Gastroesophageal sphincter (tissue), 4 donors: Measurements from ENCODE around the gene RHOA. TPM values are rescaled to one million over a fixed set of nuclear protein-coding genes. Genes with fewer than 3 reads are reported as not detected.
"Not testable (repeated sequence)": the region's sequence is repeated elsewhere in the genome, so short reads cannot be mapped to it uniquely, and the experiment has no call there.

ENCODE experiments used
- ATAC-seq: fragments of 150-250 bp; one replicate; pipeline ENCODE4 v1.9.1; 2016; ENCODE audit warnings: mild to moderate bottlenecking, moderate library complexity
- H3K27ac ChIP-seq, 4 donors: fragments of 200-600 bp; sonication (generic) in 3 of 4; 1 replicate in 3 of 4; 2 replicates in 1 of 4; pipeline ENCODE4 v1.5.1; 2016 to 2019
- H3K27me3 ChIP-seq: fragments of 200-600 bp; sonication (generic); one replicate; pipeline ENCODE4 v1.5.1; 2019
- H3K36me3 ChIP-seq, 2 donors: fragments of 200-600 bp; sonication (generic); one replicate each; pipeline ENCODE4 v1.5.1; 2019; ENCODE audit warnings: control low read depth in 1 of 2
- H3K4me1 ChIP-seq, 3 donors: fragments of 200-600 bp; sonication (generic); 1 replicate in 2 of 3; 2 replicates in 1 of 3; pipeline ENCODE4 v1.5.1; 2016 to 2019; ENCODE audit warnings: control low read depth in 2 of 3
- H3K4me3 ChIP-seq, 2 donors: fragments of 200-600 bp; sonication (generic); one replicate each; pipeline ENCODE4 v1.5.1; 2019; ENCODE audit warnings: mild to moderate bottlenecking in 1 of 2, moderate library complexity in 1 of 2
- H3K9me3 ChIP-seq, 3 donors: fragments of 200-600 bp; sonication (generic); one replicate each; pipeline ENCODE4 v1.5.1; 2017 to 2019; ENCODE audit warnings: control low read depth in 2 of 3
- EP300 ChIP-seq: sonication (generic); formaldehyde crosslinking; IDR thresholded peaks from one replicate; pipeline ENCODE4 v1.6.1; 2017; ENCODE audit warnings: antibody characterized with exemption, mild to moderate bottlenecking
- POLR2A ChIP-seq, 2 donors: fragments of 450-650 bp; IDR thresholded peaks; one replicate each; pipeline ENCODE4 v1.6.1; 2017; ENCODE audit warnings: antibody characterized with exemption in 2 of 2, mild to moderate bottlenecking in 2 of 2, moderate library complexity in 1 of 2
- POLR2AphosphoS5 ChIP-seq: sonication (generic); formaldehyde crosslinking; IDR thresholded peaks from one replicate; pipeline ENCODE4 v1.6.1; 2017; ENCODE audit warnings: antibody characterized with exemption
- WGBS, 2 donors: methylation state at CpG; one replicate each; pipeline ENCODE4 v1.1.5; 2018; ENCODE audit warnings: low coverage in 1 of 2; 5-methylcytosine and 5-hydroxymethylcytosine counted together
- total RNA-seq, 4 donors: library from RNA; depleted of rRNA; stranded (reverse); fragments of >200 nt; gene quantifications; one replicate each; pipeline ENCODE4 v1.1.0, GENCODE V29; 2016
- TF ChIP-seq, protein P1 (sequence below), 4 experiments: fragments of 200-600 bp in 2 of 4; fragments of 450-650 bp in 2 of 4; sonication (generic) in 1 of 4; IDR thresholded peaks; one replicate each; pipeline ENCODE4 v1.5.1; 2017 to 2019; ENCODE audit warnings: antibody characterized with exemption in 4 of 4, mild to moderate bottlenecking in 2 of 4, moderate library complexity in 2 of 4

Gene RHOA
- total RNA-seq, 4 donors from 2014 or later = 401 to 524 (median 476) TPM

DNA sequence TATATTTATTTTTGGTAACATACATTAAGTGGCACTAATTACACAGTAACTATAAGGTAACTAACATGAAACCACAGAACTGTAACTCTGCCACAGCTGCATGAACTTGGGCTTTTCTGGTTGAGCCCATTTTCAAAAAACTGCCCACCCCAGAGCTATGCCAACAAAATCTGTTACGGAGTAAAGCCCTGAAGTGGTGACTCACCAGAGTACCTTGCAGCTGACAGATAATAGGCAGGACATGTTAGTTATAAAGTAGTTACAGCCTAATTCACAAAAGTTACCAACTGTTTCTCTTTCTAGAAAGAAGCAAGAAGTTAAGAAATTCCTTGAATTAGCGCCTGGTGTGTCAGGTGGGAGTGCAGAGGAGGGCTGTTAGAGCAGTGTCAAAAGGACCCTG, 52.2 kb downstream of the RHOA start:
- H3K36me3 ChIP-seq = peaks cover 0 to 73% of the 10 kb centered on the region in 2 donors
- H3K4me3 ChIP-seq = no peak overlapping the region
- no peaks in the 10 kb centered on the region for H3K9me3 ChIP-seq
- WGBS, 2 donors = 58 to 70% methylated on average over 2 of the region's 2 CpGs
- H3K4me1 ChIP-seq = peaks cover 0 to 48% (median 11%) of the 10 kb centered on the region in 3 donors
- H3K27me3 ChIP-seq = no peaks in the 10 kb centered on the region
- no peak for ATAC-seq
- peak overlapping the region in 2 of 4 donors; percentile 92 to 94 for H3K27ac ChIP-seq
- TF ChIP-seq, protein P1, sequence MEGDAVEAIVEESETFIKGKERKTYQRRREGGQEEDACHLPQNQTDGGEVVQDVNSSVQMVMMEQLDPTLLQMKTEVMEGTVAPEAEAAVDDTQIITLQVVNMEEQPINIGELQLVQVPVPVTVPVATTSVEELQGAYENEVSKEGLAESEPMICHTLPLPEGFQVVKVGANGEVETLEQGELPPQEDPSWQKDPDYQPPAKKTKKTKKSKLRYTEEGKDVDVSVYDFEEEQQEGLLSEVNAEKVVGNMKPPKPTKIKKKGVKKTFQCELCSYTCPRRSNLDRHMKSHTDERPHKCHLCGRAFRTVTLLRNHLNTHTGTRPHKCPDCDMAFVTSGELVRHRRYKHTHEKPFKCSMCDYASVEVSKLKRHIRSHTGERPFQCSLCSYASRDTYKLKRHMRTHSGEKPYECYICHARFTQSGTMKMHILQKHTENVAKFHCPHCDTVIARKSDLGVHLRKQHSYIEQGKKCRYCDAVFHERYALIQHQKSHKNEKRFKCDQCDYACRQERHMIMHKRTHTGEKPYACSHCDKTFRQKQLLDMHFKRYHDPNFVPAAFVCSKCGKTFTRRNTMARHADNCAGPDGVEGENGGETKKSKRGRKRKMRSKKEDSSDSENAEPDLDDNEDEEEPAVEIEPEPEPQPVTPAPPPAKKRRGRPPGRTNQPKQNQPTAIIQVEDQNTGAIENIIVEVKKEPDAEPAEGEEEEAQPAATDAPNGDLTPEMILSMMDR (IDR thresholded peaks at IDR 0.05) = no peak
- TF ChIP-seq EP300 = no peak
- TF ChIP-seq POLR2AphosphoS5 = no peak
- TF ChIP-seq POLR2A (IDR thresholded peaks at IDR 0.05) = no peak

DNA sequence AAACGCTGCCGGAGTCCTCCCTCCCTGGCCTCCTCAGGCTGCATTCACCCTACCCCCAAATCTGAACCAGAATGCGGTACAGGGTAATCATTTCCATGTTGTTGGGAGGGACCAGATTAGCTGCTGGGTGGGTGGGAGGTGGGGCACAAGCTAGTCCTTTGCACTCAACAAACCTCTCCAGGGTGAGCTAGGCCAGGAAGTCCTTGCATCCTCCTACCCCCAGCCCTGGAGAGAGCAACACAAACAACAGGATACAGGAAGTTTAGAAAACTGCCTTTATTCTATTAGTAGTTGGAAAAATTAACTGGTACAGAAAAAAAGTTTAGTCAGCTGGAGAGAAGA, 52.9 kb downstream of the RHOA start:
- Histone ChIP-seq H3K36me3 (peaks cover 0 to 66% of the 10 kb centered on the region in 2 donors), H3K27me3 (no peaks in the 10 kb centered on the region), H3K9me3 (no peaks in the 10 kb centered on the region), H3K4me3 (peak overlapping the region in 1 of 2 donors; percentile 73), H3K27ac (peak overlapping the region; percentile 88 to 94 (median 91)), H3K4me1 (peaks cover 0 to 48% (median 11%) of the 10 kb centered on the region in 3 donors)
- TF ChIP-seq POLR2AphosphoS5 (no peak), EP300 (no peak), POLR2A (IDR thresholded peaks at IDR 0.05) (no peak)
- TF ChIP-seq, protein P1 (IDR thresholded peaks at IDR 0.05) = no peak
- ATAC-seq = no peak
- no CpG with 5 or more reads among the region's 3 CpGs for WGBS, 2 donors

DNA sequence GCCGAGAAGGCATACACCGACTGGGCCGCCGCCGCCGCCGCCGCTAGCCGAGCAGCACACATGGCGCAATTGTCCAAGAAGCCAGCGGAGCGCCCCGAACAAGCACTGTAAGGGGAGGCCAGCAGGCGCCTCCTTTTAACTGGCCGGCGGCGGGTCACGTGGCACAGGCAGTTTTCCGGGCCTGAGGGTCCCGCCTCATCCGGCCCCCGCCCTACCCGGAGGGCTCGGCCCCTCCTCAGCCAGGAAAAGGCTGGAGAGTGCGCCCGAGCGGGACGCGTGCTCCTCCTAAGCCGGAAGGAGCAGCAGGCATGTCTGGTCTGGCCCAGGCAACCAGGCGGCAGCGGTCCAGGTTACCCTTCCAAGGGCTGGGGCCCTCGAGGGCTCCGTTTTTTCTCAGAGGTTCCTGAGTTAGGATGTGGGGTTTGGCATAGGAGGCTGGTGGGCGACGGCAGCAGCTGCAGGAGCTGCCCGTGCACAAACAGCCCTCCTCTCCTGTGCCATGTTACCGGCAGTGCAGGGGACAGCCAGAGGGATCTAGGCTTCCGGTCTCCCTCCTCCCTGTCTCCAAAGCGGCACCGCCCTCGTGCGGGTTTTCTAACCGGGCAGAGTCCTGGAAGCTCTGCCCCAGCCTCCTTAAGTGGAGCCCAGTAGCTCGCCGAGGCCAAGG, 53.4 kb downstream of the RHOA start, which contains the start of gene GPX1:
Gene GPX1, minus strand, starts transcription at position 137 of the 667 bp plus-strand sequence. Its CDS starts 75 bp downstream, at position 62.
- no peak for TF ChIP-seq EP300
- TF ChIP-seq POLR2AphosphoS5 = peak; percentile 97
- TF ChIP-seq, protein P1 (IDR thresholded peaks at IDR 0.05) = peak in 1 of 4 experiments; percentile 3
- peak; percentile 93 to 98 for TF ChIP-seq POLR2A (IDR thresholded peaks at IDR 0.05)
- Histone ChIP-seq H3K9me3 (no peaks in the 10 kb centered on the region), H3K27ac (peak within 1 kb of the TSS; percentile 88 to 94 (median 91)), H3K4me3 (peak within 1 kb of the TSS; percentile 73 to 88), H3K27me3 (no peaks in the 10 kb centered on the region), H3K4me1 (peaks cover 0 to 48% (median 11%) of the 10 kb centered on the region in 3 donors), H3K36me3 (peaks cover 0 to 61% of the 10 kb centered on the region in 2 donors)
- ATAC-seq = peak; percentile 96
- WGBS, 2 donors = 2% methylated on average over 9 of the region's 46 CpGs; no CpG with 5 or more reads in 1 of the 2 donors

DNA sequence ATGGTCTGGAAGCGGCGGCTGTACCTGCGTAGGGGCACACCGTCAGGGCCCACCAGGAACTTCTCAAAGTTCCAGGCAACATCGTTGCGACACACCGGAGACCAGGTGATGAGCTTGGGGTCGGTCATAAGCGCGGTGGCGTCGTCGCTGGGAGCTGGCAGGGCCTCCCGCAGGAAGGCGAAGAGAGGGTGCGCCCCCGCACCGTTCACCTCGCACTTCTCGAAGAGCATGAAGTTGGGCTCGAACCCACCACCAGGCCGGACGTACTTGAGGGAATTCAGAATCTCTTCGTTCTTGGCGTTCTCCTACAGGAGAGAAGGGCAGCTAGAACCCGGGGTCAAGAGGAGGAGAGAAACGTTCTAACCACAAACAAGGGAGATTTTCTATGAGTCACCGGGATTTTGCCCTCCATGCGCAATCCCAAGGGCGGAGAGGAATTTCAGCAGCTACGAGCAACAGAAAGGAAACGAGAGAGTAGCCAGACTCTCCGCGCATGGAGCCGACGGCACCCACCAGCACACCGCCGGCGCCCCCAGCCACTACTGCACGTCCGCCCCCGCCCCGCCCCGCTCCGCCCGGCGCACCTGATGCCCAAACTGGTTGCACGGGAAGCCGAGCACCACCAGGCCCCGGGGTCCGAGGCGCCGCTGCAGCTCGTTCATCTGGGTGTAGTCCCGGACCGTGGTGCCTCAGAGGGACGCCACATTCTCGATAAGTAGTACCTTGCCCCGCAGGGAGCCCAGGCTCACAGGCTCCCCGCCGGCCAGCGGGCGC, 54.1 kb downstream of the RHOA start:
- ATAC-seq = peak; percentile 52
- Histone ChIP-seq H3K4me1 (peaks cover 0 to 48% (median 11%) of the 10 kb centered on the region in 3 donors), H3K27ac (peak overlapping the region; percentile 88 to 94 (median 91)), H3K4me3 (peak overlapping the region; percentile 73 to 88), H3K36me3 (peaks cover 0 to 54% of the 10 kb centered on the region in 2 donors)
- WGBS, 2 donors = no CpG with 5 or more reads among the region's 63 CpGs
- H3K9me3 ChIP-seq, H3K27me3 ChIP-seq: not testable (repeated sequence)

DNA sequence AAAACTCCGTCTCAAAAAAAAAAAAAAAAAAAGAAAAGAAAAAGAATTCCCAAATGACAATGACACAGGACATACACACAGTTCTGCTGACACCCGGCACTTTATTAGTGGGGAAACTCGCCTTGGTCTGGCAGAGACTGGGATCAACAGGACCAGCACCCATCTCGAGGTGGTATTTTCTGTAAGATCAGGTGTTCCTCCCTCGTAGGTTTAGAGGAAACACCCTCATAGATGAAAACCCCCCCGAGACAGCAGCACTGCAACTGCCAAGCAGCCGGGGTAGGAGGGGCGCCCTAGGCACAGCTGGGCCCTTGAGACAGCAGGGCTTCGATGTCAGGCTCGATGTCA, 54.7 kb downstream of the RHOA start:
- H3K4me1 ChIP-seq = peaks cover 0 to 48% (median 11%) of the 10 kb centered on the region in 3 donors
- 41 to 42% methylated on average over 3 to 7 of the region's 10 CpGs for WGBS, 2 donors
- H3K27ac ChIP-seq = peak overlapping the region; percentile 88 to 94 (median 91)
- H3K27me3 ChIP-seq, ATAC-seq, H3K9me3 ChIP-seq: not testable (repeated sequence)
- peak overlapping the region; percentile 73 to 88 for H3K4me3 ChIP-seq
- H3K36me3 ChIP-seq = peaks cover 0 to 48% of the 10 kb centered on the region in 2 donors
